CD4-positive, CD25-positive, alpha-beta regulatory T cell (primary cell): ENCODE data around the gene INPP1. TPM values are rescaled to one million over a fixed set of nuclear protein-coding genes. Genes with fewer than 3 reads are reported as not detected.
"Not testable (repeated sequence)": the region's sequence is repeated elsewhere in the genome, so short reads cannot be mapped to it uniquely, and the experiment has no call there.

Experiments used
- ATAC-seq, 2 donors: fragments of 150-1000 bp; cut with Tn5 transposase; one replicate each; pipeline ENCODE4 v1.10.0; 2021; ENCODE audit warnings: low read depth in 2 of 2, moderate number of reproducible peaks in 2 of 2, moderate library complexity in 1 of 2
- DNase-seq, 3 donors: peaks; one replicate each; pipeline versions ENCODE4 v3.0.0 to v3.0.0-alpha.2; 2012 to 2022; ENCODE audit warnings: mixed read lengths in 1 of 3
- H3K27ac ChIP-seq: one replicate; pipeline ENCODE4 v1.7.0; 2013; ENCODE audit warnings: mild to moderate bottlenecking, low read length; ENCODE audit not compliant: insufficient read depth, poor library complexity, severe bottlenecking
- H3K27me3 ChIP-seq: one replicate; pipeline ENCODE4 v1.7.0; 2013; ENCODE audit warnings: low read length; ENCODE audit not compliant: control insufficient read depth, insufficient read depth
- H3K36me3 ChIP-seq: one replicate; pipeline ENCODE4 v1.7.0; 2013; ENCODE audit warnings: mild to moderate bottlenecking, low read length, moderate library complexity; ENCODE audit not compliant: control insufficient read depth, insufficient read depth
- H3K4me1 ChIP-seq: 2 replicates; pipeline ENCODE4 v1.7.0; 2013; ENCODE audit warnings: mild to moderate bottlenecking, low read length; ENCODE audit not compliant: insufficient read depth, control insufficient read depth, poor library complexity, severe bottlenecking
- H3K4me3 ChIP-seq: one replicate; pipeline ENCODE4 v1.7.0; 2013; ENCODE audit warnings: low read depth, mild to moderate bottlenecking, low read length, moderate library complexity
- H3K9me3 ChIP-seq, 2 experiments: 1 replicate in 1 of 2; 2 replicates in 1 of 2; pipeline ENCODE4 v1.7.0; 2013; ENCODE audit warnings: low read length in 2 of 2, mild to moderate bottlenecking in 1 of 2, moderate library complexity in 1 of 2; ENCODE audit not compliant: control insufficient read depth in 2 of 2
- H3K27ac Mint-ChIP-seq, 3 donors: one replicate each; pipeline ENCODE4 v1.8.0; 2020 to 2022; ENCODE audit warnings: mild to moderate bottlenecking in 3 of 3, mixed read lengths in 3 of 3, moderate library complexity in 2 of 3
- H3K27me3 Mint-ChIP-seq: one replicate; pipeline ENCODE4 v1.8.0; 2022; ENCODE audit warnings: mild to moderate bottlenecking, mixed read lengths
- H3K36me3 Mint-ChIP-seq: one replicate; pipeline ENCODE4 v1.8.0; 2020; ENCODE audit warnings: mixed read lengths
- H3K4me1 Mint-ChIP-seq, 4 donors: one replicate each; pipeline ENCODE4 v1.8.0; 2020 to 2022; ENCODE audit warnings: mixed read lengths in 4 of 4, mild to moderate bottlenecking in 1 of 4
- H3K4me3 Mint-ChIP-seq, 4 donors: one replicate each; pipeline ENCODE4 v1.8.0; 2020 to 2022; ENCODE audit warnings: mild to moderate bottlenecking in 4 of 4, mixed read lengths in 4 of 4, moderate library complexity in 3 of 4
- H3K9me3 Mint-ChIP-seq, 7 donors: one replicate each; pipeline ENCODE4 v1.8.0; 2020 to 2022; ENCODE audit warnings: mixed read lengths in 7 of 7, mild to moderate bottlenecking in 3 of 7, moderate library complexity in 2 of 7
- polyA plus RNA-seq, 4 donors: library from polyadenylated mRNA; unstranded; fragments of 300-500 nt; fragmentation: Illumina TruSeq; gene quantifications; one replicate each; pipeline ENCODE4 v1.2.3, GENCODE V29; 2021
- total RNA-seq: library from RNA; stranded (reverse); gene quantifications from one replicate; pipeline ENCODE4 v1.2.3, GENCODE V29; 2022

The INPP1 gene
- total and polyA plus RNA-seq, 5 donors from 2014 or later: 5.3 to 13.5 (median 13.1) TPM

- peaks cover 27% of the 10 kb centered on the region for H3K4me1 ChIP-seq
- H3K27me3 Mint-ChIP-seq: no peaks in the 10 kb centered on the region
- DNase-seq (no peak), ATAC-seq (no peak)
- no peaks in the 10 kb centered on the region for H3K36me3 Mint-ChIP-seq
- no peaks in the 10 kb centered on the region for H3K9me3 Mint-ChIP-seq
- no peak overlapping the region for H3K4me3 ChIP-seq
- no peak overlapping the region for H3K4me3 Mint-ChIP-seq
- peaks cover 12 to 36% (median 26%) of the 10 kb centered on the region in 4 donors for H3K4me1 Mint-ChIP-seq
- no peaks in the 10 kb centered on the region for H3K36me3 ChIP-seq
- H3K27ac ChIP-seq: no peak overlapping the region
- H3K9me3 ChIP-seq: no peaks in the 10 kb centered on the region
- H3K27me3 ChIP-seq: no peaks in the 10 kb centered on the region
- H3K27ac Mint-ChIP-seq: no peak overlapping the region
Observed at GRCh38 chr2:190355968-190356644, 12.7 kb downstream of the INPP1 start.

GRCh38 chr2:190357600-190357999, 14.2 kb downstream of the INPP1 start:
- Histone ChIP-seq H3K27ac (no peak overlapping the region), H3K4me3 (no peak overlapping the region), H3K27me3 (no peaks in the 10 kb centered on the region), H3K4me1 (peaks cover 39% of the 10 kb centered on the region), H3K36me3 (no peaks in the 10 kb centered on the region), H3K9me3 (no peaks in the 10 kb centered on the region)
- ATAC-seq (no peak), DNase-seq (no peak)
- Mint-ChIP-seq H3K27me3 (no peaks in the 10 kb centered on the region), H3K36me3 (no peaks in the 10 kb centered on the region), H3K4me1 (peaks cover 15 to 47% (median 32%) of the 10 kb centered on the region in 4 donors), H3K4me3 (no peak overlapping the region), H3K9me3 (no peaks in the 10 kb centered on the region), H3K27ac (no peak overlapping the region)

GRCh38 chr2:190358655-190359448, 15.5 kb downstream of the INPP1 start:
- not testable (repeated sequence) for H3K27me3 Mint-ChIP-seq, ATAC-seq, H3K36me3 Mint-ChIP-seq, H3K36me3 ChIP-seq, H3K9me3 Mint-ChIP-seq, H3K9me3 ChIP-seq, DNase-seq, H3K27me3 ChIP-seq, H3K4me3 ChIP-seq
- peak overlapping the region; percentile 71 for H3K27ac ChIP-seq
- H3K4me1 ChIP-seq: peaks cover 29% of the 10 kb centered on the region
- peak overlapping the region; percentile 31 to 96 (median 69) for H3K27ac Mint-ChIP-seq
- peak overlapping the region; percentile 15 to 85 (median 32) for H3K4me3 Mint-ChIP-seq
- H3K4me1 Mint-ChIP-seq: peaks cover 15 to 46% (median 28%) of the 10 kb centered on the region in 4 donors

GRCh38 chr2:190360561-190360960, 17.2 kb downstream of the INPP1 start:
- Histone ChIP-seq H3K9me3 (no peaks in the 10 kb centered on the region), H3K27me3 (no peaks in the 10 kb centered on the region), H3K27ac (peak overlapping the region; percentile 71), H3K36me3 (no peaks in the 10 kb centered on the region), H3K4me1 (peaks cover 29% of the 10 kb centered on the region), H3K4me3 (peak overlapping the region; percentile 84)
- Mint-ChIP-seq H3K36me3 (peaks cover 4% of the 10 kb centered on the region), H3K4me3 (peak overlapping the region; percentile 85 to 99 (median 92)), H3K9me3 (no peaks in the 10 kb centered on the region), H3K27me3 (no peaks in the 10 kb centered on the region), H3K27ac (peak overlapping the region; percentile 20 to 96 (median 96)), H3K4me1 (peaks cover 15 to 46% (median 29%) of the 10 kb centered on the region in 4 donors)
- no peak for DNase-seq
- no peak for ATAC-seq

GRCh38 chr2:190360965-190361364, 17.6 kb downstream of the INPP1 start:
- peaks cover 15 to 46% (median 29%) of the 10 kb centered on the region in 4 donors for H3K4me1 Mint-ChIP-seq
- peaks cover 4% of the 10 kb centered on the region for H3K36me3 Mint-ChIP-seq
- H3K4me3 Mint-ChIP-seq: peak overlapping the region; percentile 85 to 99 (median 92)
- peak overlapping the region; percentile 71 for H3K27ac ChIP-seq
- H3K9me3 Mint-ChIP-seq: no peaks in the 10 kb centered on the region
- no peak for DNase-seq
- peaks cover 29% of the 10 kb centered on the region for H3K4me1 ChIP-seq
- no peak for ATAC-seq
- H3K4me3 ChIP-seq: peak overlapping the region; percentile 84
- no peaks in the 10 kb centered on the region for H3K36me3 ChIP-seq
- no peaks in the 10 kb centered on the region for H3K27me3 ChIP-seq
- no peak overlapping the region for H3K27ac Mint-ChIP-seq
- no peaks in the 10 kb centered on the region for H3K9me3 ChIP-seq
- H3K27me3 Mint-ChIP-seq: no peaks in the 10 kb centered on the region

- Histone ChIP-seq H3K27me3 (no peaks in the 10 kb centered on the region), H3K27ac (no peak overlapping the region), H3K4me1 (peaks cover 29% of the 10 kb centered on the region), H3K36me3 (no peaks in the 10 kb centered on the region), H3K9me3 (no peaks in the 10 kb centered on the region), H3K4me3 (peak overlapping the region; percentile 84)
- peak overlapping the region in 2 of 4 donors; percentile 4 to 59 for H3K4me3 Mint-ChIP-seq
- H3K9me3 Mint-ChIP-seq: no peaks in the 10 kb centered on the region
- H3K27ac Mint-ChIP-seq: no peak overlapping the region
- ATAC-seq (no peak), DNase-seq (no peak)
- no peaks in the 10 kb centered on the region for H3K27me3 Mint-ChIP-seq
- peaks cover 4% of the 10 kb centered on the region for H3K36me3 Mint-ChIP-seq
- H3K4me1 Mint-ChIP-seq: peaks cover 15 to 46% (median 29%) of the 10 kb centered on the region in 4 donors
Observed at GRCh38 chr2:190361572-190361971, 18.2 kb downstream of the INPP1 start.

- DNase-seq (no peak), ATAC-seq (no peak)
- H3K9me3 Mint-ChIP-seq: no peaks in the 10 kb centered on the region
- no peak overlapping the region for H3K27ac ChIP-seq
- peaks cover 29% of the 10 kb centered on the region for H3K4me1 ChIP-seq
- H3K27ac Mint-ChIP-seq: no peak overlapping the region
- peaks cover 15 to 46% (median 29%) of the 10 kb centered on the region in 4 donors for H3K4me1 Mint-ChIP-seq
- H3K4me3 Mint-ChIP-seq: no peak overlapping the region
- H3K36me3 Mint-ChIP-seq: peaks cover 10% of the 10 kb centered on the region
- H3K36me3 ChIP-seq: peaks cover 3% of the 10 kb centered on the region
- no peaks in the 10 kb centered on the region for H3K9me3 ChIP-seq
- H3K27me3 Mint-ChIP-seq: no peaks in the 10 kb centered on the region
- H3K4me3 ChIP-seq: no peak overlapping the region
- H3K27me3 ChIP-seq: no peaks in the 10 kb centered on the region
Observed at GRCh38 chr2:190362894-190363293, 19.5 kb downstream of the INPP1 start.
